Skeletal muscle tissue (tissue), 4 donors: ENCODE measurements around the gene ARHGAP26. TPM values are rescaled to one million over a fixed set of nuclear protein-coding genes. Genes with fewer than 3 reads are reported as not detected.
A peak's percentile ranks its signal among the peaks of the same experiment; 100 is the strongest.

Experiments
- H3K27ac ChIP-seq: one replicate; pipeline ENCODE4 v1.7.0; 2013; ENCODE audit warnings: mild to moderate bottlenecking, low read depth, low read length, inconsistent platforms
- H3K27me3 ChIP-seq, 3 donors: one replicate each; pipeline ENCODE4 v1.7.0; 2013; ENCODE audit warnings: low read length in 3 of 3; ENCODE audit not compliant: control insufficient read depth in 3 of 3, insufficient read depth in 3 of 3
- H3K36me3 ChIP-seq, 3 donors: one replicate each; pipeline ENCODE4 v1.7.0; 2013; ENCODE audit warnings: low read length in 3 of 3; ENCODE audit not compliant: control insufficient read depth in 3 of 3, insufficient read depth in 3 of 3
- H3K4me1 ChIP-seq, 3 donors: one replicate each; pipeline ENCODE4 v1.7.0; 2013; ENCODE audit warnings: low read length in 3 of 3, mild to moderate bottlenecking in 3 of 3; ENCODE audit not compliant: control insufficient read depth in 3 of 3, insufficient read depth in 3 of 3
- H3K4me3 ChIP-seq, 3 donors: one replicate each; pipeline ENCODE4 v1.7.0; 2013; ENCODE audit warnings: low read length in 3 of 3
- H3K9ac ChIP-seq, 3 donors: one replicate each; pipeline ENCODE4 v1.7.0; 2013; ENCODE audit warnings: low read length in 3 of 3, mild to moderate bottlenecking in 3 of 3, moderate library complexity in 2 of 3, low read depth in 1 of 3
- H3K9me3 ChIP-seq, 3 donors: one replicate each; pipeline ENCODE4 v1.7.0; 2013; ENCODE audit warnings: low read length in 3 of 3; ENCODE audit not compliant: control insufficient read depth in 3 of 3
- total RNA-seq: library from RNA; depleted of rRNA; stranded (reverse); fragments of >200 nt; gene quantifications from one replicate; pipeline ENCODE4 v1.2.3, GENCODE V29; 2014
- donor health status: Osteomylitis.

The ARHGAP26 gene
- total RNA-seq, 1 donor from 2014 or later: 28.7 TPM

GRCh38 chr5:143073766-143074165 is 303.6 kb downstream of the ARHGAP26 start:
- no peaks in the 10 kb centered on the region for H3K9me3 ChIP-seq
- no peak overlapping the region for H3K4me3 ChIP-seq
- no peak overlapping the region for H3K9ac ChIP-seq
- H3K4me1 ChIP-seq: no peaks in the 10 kb centered on the region
- no peak overlapping the region for H3K27ac ChIP-seq
- no peaks in the 10 kb centered on the region for H3K27me3 ChIP-seq
- H3K36me3 ChIP-seq: peaks cover 0 to 2% (median 0%) of the 10 kb centered on the region in 3 donors

- no peaks in the 10 kb centered on the region for H3K9me3 ChIP-seq
- no peak overlapping the region for H3K4me3 ChIP-seq
- H3K4me1 ChIP-seq: no peaks in the 10 kb centered on the region
- H3K27ac ChIP-seq: no peak overlapping the region
- H3K36me3 ChIP-seq: no peaks in the 10 kb centered on the region
- no peaks in the 10 kb centered on the region for H3K27me3 ChIP-seq
- H3K9ac ChIP-seq: no peak overlapping the region
Observed at GRCh38 chr5:143074414-143074996, 304.3 kb downstream of the ARHGAP26 start.

- no peaks in the 10 kb centered on the region for H3K27me3 ChIP-seq
- no peak overlapping the region for H3K27ac ChIP-seq
- no peak overlapping the region for H3K4me3 ChIP-seq
- no peaks in the 10 kb centered on the region for H3K4me1 ChIP-seq
- no peaks in the 10 kb centered on the region for H3K36me3 ChIP-seq
- no peaks in the 10 kb centered on the region for H3K9me3 ChIP-seq
- H3K9ac ChIP-seq: no peak overlapping the region
Observed at GRCh38 chr5:143076377-143076776, 306.2 kb downstream of the ARHGAP26 start.

- H3K9ac ChIP-seq: no peak overlapping the region
- H3K4me1 ChIP-seq: no peaks in the 10 kb centered on the region
- H3K36me3 ChIP-seq: no peaks in the 10 kb centered on the region
- no peaks in the 10 kb centered on the region for H3K27me3 ChIP-seq
- H3K4me3 ChIP-seq: no peak overlapping the region
- no peaks in the 10 kb centered on the region for H3K9me3 ChIP-seq
- no peak overlapping the region for H3K27ac ChIP-seq
Observed at GRCh38 chr5:143077453-143078103, 307.4 kb downstream of the ARHGAP26 start.

GRCh38 chr5:143078313-143078712 is 308.1 kb downstream of the ARHGAP26 start:
- Histone ChIP-seq H3K9me3 (no peaks in the 10 kb centered on the region), H3K27ac (no peak overlapping the region), H3K4me1 (no peaks in the 10 kb centered on the region), H3K27me3 (no peaks in the 10 kb centered on the region), H3K9ac (no peak overlapping the region), H3K36me3 (no peaks in the 10 kb centered on the region), H3K4me3 (no peak overlapping the region)

- Histone ChIP-seq H3K27ac (no peak overlapping the region), H3K36me3 (no peaks in the 10 kb centered on the region), H3K9ac (no peak overlapping the region), H3K4me1 (no peaks in the 10 kb centered on the region), H3K4me3 (no peak overlapping the region), H3K9me3 (no peaks in the 10 kb centered on the region), H3K27me3 (no peaks in the 10 kb centered on the region)
Observed at GRCh38 chr5:143078971-143079370, 308.8 kb downstream of the ARHGAP26 start.

- Histone ChIP-seq H3K9ac (no peak overlapping the region), H3K4me3 (no peak overlapping the region), H3K27me3 (no peaks in the 10 kb centered on the region), H3K27ac (no peak overlapping the region), H3K36me3 (no peaks in the 10 kb centered on the region), H3K4me1 (peaks cover 0 to 8% (median 3%) of the 10 kb centered on the region in 3 donors), H3K9me3 (no peaks in the 10 kb centered on the region)
Observed at GRCh38 chr5:143080407-143080806, 310.2 kb downstream of the ARHGAP26 start.

GRCh38 chr5:143080982-143081381 is 310.8 kb downstream of the ARHGAP26 start:
- H3K9ac ChIP-seq: no peak overlapping the region
- no peaks in the 10 kb centered on the region for H3K36me3 ChIP-seq
- H3K9me3 ChIP-seq: no peaks in the 10 kb centered on the region
- H3K27me3 ChIP-seq: no peaks in the 10 kb centered on the region
- no peak overlapping the region for H3K27ac ChIP-seq
- peaks cover 0 to 8% (median 3%) of the 10 kb centered on the region in 3 donors for H3K4me1 ChIP-seq
- no peak overlapping the region for H3K4me3 ChIP-seq

- H3K9ac ChIP-seq: no peak overlapping the region
- H3K36me3 ChIP-seq: no peaks in the 10 kb centered on the region
- H3K27ac ChIP-seq: no peak overlapping the region
- H3K4me1 ChIP-seq: peaks cover 9 to 12% (median 9%) of the 10 kb centered on the region in 3 donors
- H3K27me3 ChIP-seq: no peaks in the 10 kb centered on the region
- H3K9me3 ChIP-seq: no peaks in the 10 kb centered on the region
- H3K4me3 ChIP-seq: no peak overlapping the region
Observed at GRCh38 chr5:143083006-143083405, 312.8 kb downstream of the ARHGAP26 start.

- Histone ChIP-seq H3K27me3 (no peaks in the 10 kb centered on the region), H3K4me1 (peaks cover 9 to 12% (median 9%) of the 10 kb centered on the region in 3 donors), H3K9me3 (no peaks in the 10 kb centered on the region), H3K9ac (peak overlapping the region in 2 of 3 donors; percentile 47 to 54), H3K36me3 (no peaks in the 10 kb centered on the region), H3K27ac (peak overlapping the region; percentile 68), H3K4me3 (peak overlapping the region; percentile 16 to 53 (median 52))
Observed at GRCh38 chr5:143084407-143084806, 314.2 kb downstream of the ARHGAP26 start.
